B cell (primary cell): Measurements from ENCODE around the gene STX2. TPM values are rescaled to one million over a fixed set of nuclear protein-coding genes. Genes with fewer than 3 reads are reported as not detected.
"Not testable (repeated sequence)": the region's sequence is repeated elsewhere in the genome, so short reads cannot be mapped to it uniquely, and the experiment has no call there.

ENCODE experiments used
- ATAC-seq: fragments of 200-7000 bp; cut with Tn5 transposase; one replicate; pipeline ENCODE4 v1.10.0; 2021; ENCODE audit warnings: low read depth, mild to moderate bottlenecking, moderate number of reproducible peaks, moderate library complexity
- CTCF ChIA-PET: fragments of 350-600 bp; sonication (Branson Sonifier 250); formaldehyde crosslinking; loops from one replicate; lab custom pipeline; 2021; ENCODE audit warnings: antibody characterized with exemption, inconsistent platforms; lab: Charles Lee
- POLR2A ChIA-PET: fragments of 350-600 bp; sonication (Branson Sonifier 250); formaldehyde crosslinking; loops from one replicate; lab custom pipeline; 2021; ENCODE audit warnings: antibody characterized with exemption; lab: Charles Lee
- DNase-seq: peaks from one replicate; pipeline ENCODE4 v3.0.0; 2013
- H2AFZ ChIP-seq: 2 replicates; pipeline ENCODE4 v1.6.1; 2012; ENCODE audit warnings: mild to moderate bottlenecking, low read depth, low read length; ENCODE audit not compliant: insufficient read depth, poor library complexity, severe bottlenecking
- H3K27ac ChIP-seq, 2 donors: 1 replicate in 1 of 2; 2 replicates in 1 of 2; pipeline ENCODE4 v1.5.1; 2012 to 2013; ENCODE audit warnings: low read length in 2 of 2, mild to moderate bottlenecking in 2 of 2, moderate library complexity in 1 of 2
- H3K27me3 ChIP-seq, 4 experiments: fragments of 200-600 bp in 1 of 4; sonication (generic) in 1 of 4; replicated peaks in 1 of 4; 1 replicate in 2 of 4; 2 replicates in 2 of 4; pipeline versions ENCODE4 v1.6.1 to v1.7.0; 2013 to 2016; ENCODE audit warnings: low read length in 3 of 4, mild to moderate bottlenecking in 2 of 4, mixed read lengths in 1 of 4, moderate library complexity in 1 of 4; ENCODE audit not compliant: insufficient read depth in 4 of 4, control insufficient read depth in 3 of 4; ENCODE audit errors: control extremely low read depth in 1 of 4
- H3K36me3 ChIP-seq, 2 experiments: replicated peaks in 1 of 2; 1 replicate in 1 of 2; 2 replicates in 1 of 2; pipeline versions ENCODE4 v1.6.1 to v1.7.1; 2013; ENCODE audit warnings: low read length in 1 of 2; ENCODE audit not compliant: insufficient read depth in 2 of 2, control insufficient read depth in 1 of 2; ENCODE audit errors: control extremely low read depth in 1 of 2, extremely low read depth in 1 of 2
- H3K4me1 ChIP-seq, 2 donors: fragments of 200-600 bp in 1 of 2; sonication (generic) in 1 of 2; 1 replicate in 1 of 2; 2 replicates in 1 of 2; pipeline versions ENCODE4 v1.5.1 to v1.6.1; 2013 to 2017; ENCODE audit warnings: low read length in 2 of 2; ENCODE audit not compliant: control insufficient read depth in 2 of 2, insufficient read depth in 2 of 2
- H3K4me2 ChIP-seq: replicated peaks from 2 replicates; pipeline ENCODE3; 2012; ENCODE audit warnings: mild to moderate bottlenecking, low read depth, low read length; ENCODE audit not compliant: poor library complexity, severe bottlenecking
- H3K4me3 ChIP-seq, 5 experiments: fragments of 200-600 bp in 1 of 5; sonication (generic) in 1 of 5; 1 replicate in 3 of 5; 2 replicates in 2 of 5; pipeline versions ENCODE4 v1.5.1 to v1.7.0; 2011 to 2016; ENCODE audit warnings: low read length in 4 of 5, mild to moderate bottlenecking in 4 of 5, low read depth in 2 of 5, control low read depth in 1 of 5, moderate library complexity in 1 of 5; ENCODE audit not compliant: insufficient read depth in 1 of 5; ENCODE audit errors: control extremely low read depth in 1 of 5, extremely low read depth in 1 of 5
- H3K79me2 ChIP-seq: fragments of 200-600 bp; sonication (generic); one replicate; pipeline ENCODE4 v1.6.0; 2016; ENCODE audit warnings: low read length; ENCODE audit not compliant: control insufficient read depth, insufficient read depth
- H3K9ac ChIP-seq: fragments of 200-600 bp; sonication (generic); 2 replicates; pipeline ENCODE4 v1.6.1; 2017; ENCODE audit warnings: mild to moderate bottlenecking, low read length, moderate library complexity
- H3K9me3 ChIP-seq, 3 donors: one replicate each; pipeline versions ENCODE4 v1.6.1 to v1.7.1; 2013; ENCODE audit warnings: low read length in 2 of 3; ENCODE audit not compliant: control insufficient read depth in 2 of 3, insufficient read depth in 1 of 3; ENCODE audit errors: control extremely low read depth in 1 of 3
- H4K20me1 ChIP-seq: 2 replicates; pipeline ENCODE4 v1.6.0; 2012; ENCODE audit warnings: mild to moderate bottlenecking, low read length; ENCODE audit not compliant: insufficient read depth, control insufficient read depth, poor library complexity, severe bottlenecking
- H3K27ac Mint-ChIP-seq: one replicate; pipeline ENCODE4 v1.8.0; 2021; ENCODE audit warnings: mixed read lengths
- H3K27me3 Mint-ChIP-seq: one replicate; pipeline ENCODE4 v1.8.0; 2021; ENCODE audit warnings: mixed read lengths
- H3K4me1 Mint-ChIP-seq: one replicate; pipeline ENCODE4 v1.8.0; 2021; ENCODE audit warnings: mixed read lengths
- H3K4me3 Mint-ChIP-seq: one replicate; pipeline ENCODE4 v1.8.0; 2021; ENCODE audit warnings: mixed read lengths
- H3K9me3 Mint-ChIP-seq: one replicate; pipeline ENCODE4 v1.8.0; 2022; ENCODE audit warnings: mixed read lengths; ENCODE audit not compliant: insufficient read depth
- EZH2 ChIP-seq: IDR thresholded peaks from 2 replicates; pipeline ENCODE4 v1.6.1; 2012; ENCODE audit warnings: borderline replicate concordance, low read depth, mild to moderate bottlenecking, moderate library complexity, low read length; ENCODE audit not compliant: insufficient read depth, poor library complexity, severe bottlenecking
- WGBS: methylation state at CpG from one replicate; pipeline ENCODE4 v1.1.5; 2013; ENCODE audit warnings: missing lambda C conversion rate; ENCODE audit not compliant: insufficient coverage; 5-methylcytosine and 5-hydroxymethylcytosine counted together
- intact Hi-C: fragments of 100-400 bp; cut with micrococcal nuclease; formaldehyde crosslinking; loops from one replicate; pipeline ENCODE4 v1.10.0; 2022
- polyA minus RNA-seq: library from RNA; depleted of rRNA, polyadenylated mRNA; stranded (reverse); fragments of >200 nt; gene quantifications from 2 replicates; pipeline ENCODE4 v1.2.3, GENCODE V29; 2012
- polyA plus RNA-seq: library from polyadenylated mRNA; depleted of rRNA; stranded (reverse); fragments of >200 nt; gene quantifications from 2 replicates; pipeline ENCODE4 v1.2.3, GENCODE V29; 2012
- total RNA-seq, 2 donors: library from RNA; stranded (reverse); fragments of 120-200 nt in 1 of 2; gene quantifications; 1 replicate in 1 of 2; 2 replicates in 1 of 2; pipeline versions ENCODE4 v1.2.3 to v1.2.4, GENCODE V29; 2013 to 2022
- TF ChIP-seq, protein P1 (sequence below): fragments of 200-600 bp; IDR thresholded peaks from one replicate; pipeline ENCODE4 v1.8.0; 2022; ENCODE audit warnings: antibody characterized with exemption, mild to moderate bottlenecking

STX2 gene
- total RNA-seq (18.2 and 19.8 TPM in 2 replicates), polyA plus RNA-seq (12.7 and 16.8 TPM in 2 replicates), polyA minus RNA-seq (5.9 and 10.1 TPM in 2 replicates)
- 11.6 TPM for total RNA-seq (2013)

GRCh38 chr12:130838951-130839769 lies at the start of gene STX2:
STX2 (minus strand) TSS chr12:130839250; CDS start chr12:130839099, 151 bp downstream.
- H3K27me3 ChIP-seq = no peaks in the 10 kb centered on the region
- no peaks in the 10 kb centered on the region for H3K79me2 ChIP-seq
- H4K20me1 ChIP-seq = no peaks in the 10 kb centered on the region
- CTCF ChIA-PET = interaction anchor here (1.1 to 1.7 kb wide), 2 partner anchors 13 to 31 kb away, joined by 3 to 5 read pairs; no protein-coding TSS in a partner anchor
- Mint-ChIP-seq H3K9me3 (no peaks in the 10 kb centered on the region), H3K4me3 (peak within 1 kb of the TSS; percentile 86), H3K4me1 (peaks cover 23% of the 10 kb centered on the region), H3K27me3 (no peaks in the 10 kb centered on the region), H3K27ac (peak within 1 kb of the TSS; percentile 64)
- ATAC-seq (peak; percentile 95), DNase-seq (peak; percentile 91)
- intact Hi-C loops = loop anchor here (1.0 kb wide), 2 partner anchors 20 to 32 kb away; no protein-coding TSS in a partner anchor
- H3K9ac ChIP-seq = peak within 1 kb of the TSS; percentile 66
- H3K36me3 ChIP-seq = no peaks in the 10 kb centered on the region
- H2AFZ ChIP-seq = peak within 1 kb of the TSS; percentile 87
- H3K4me1 ChIP-seq = peaks cover 10 to 17% of the 10 kb centered on the region in 2 donors
- 1% methylated on average over 79 of the region's 79 CpGs for WGBS
- TF ChIP-seq, protein P1, sequence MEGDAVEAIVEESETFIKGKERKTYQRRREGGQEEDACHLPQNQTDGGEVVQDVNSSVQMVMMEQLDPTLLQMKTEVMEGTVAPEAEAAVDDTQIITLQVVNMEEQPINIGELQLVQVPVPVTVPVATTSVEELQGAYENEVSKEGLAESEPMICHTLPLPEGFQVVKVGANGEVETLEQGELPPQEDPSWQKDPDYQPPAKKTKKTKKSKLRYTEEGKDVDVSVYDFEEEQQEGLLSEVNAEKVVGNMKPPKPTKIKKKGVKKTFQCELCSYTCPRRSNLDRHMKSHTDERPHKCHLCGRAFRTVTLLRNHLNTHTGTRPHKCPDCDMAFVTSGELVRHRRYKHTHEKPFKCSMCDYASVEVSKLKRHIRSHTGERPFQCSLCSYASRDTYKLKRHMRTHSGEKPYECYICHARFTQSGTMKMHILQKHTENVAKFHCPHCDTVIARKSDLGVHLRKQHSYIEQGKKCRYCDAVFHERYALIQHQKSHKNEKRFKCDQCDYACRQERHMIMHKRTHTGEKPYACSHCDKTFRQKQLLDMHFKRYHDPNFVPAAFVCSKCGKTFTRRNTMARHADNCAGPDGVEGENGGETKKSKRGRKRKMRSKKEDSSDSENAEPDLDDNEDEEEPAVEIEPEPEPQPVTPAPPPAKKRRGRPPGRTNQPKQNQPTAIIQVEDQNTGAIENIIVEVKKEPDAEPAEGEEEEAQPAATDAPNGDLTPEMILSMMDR = no peak
- TF ChIP-seq EZH2 = no peak
- H3K4me2 ChIP-seq = peak within 1 kb of the TSS; percentile 91
- no peaks in the 10 kb centered on the region for H3K9me3 ChIP-seq
- no peak within 1 kb of the TSS for H3K27ac ChIP-seq
- POLR2A ChIA-PET = no interaction called here
- H3K4me3 ChIP-seq = peak within 1 kb of the TSS; percentile 42 to 81 (median 56)

DNA sequence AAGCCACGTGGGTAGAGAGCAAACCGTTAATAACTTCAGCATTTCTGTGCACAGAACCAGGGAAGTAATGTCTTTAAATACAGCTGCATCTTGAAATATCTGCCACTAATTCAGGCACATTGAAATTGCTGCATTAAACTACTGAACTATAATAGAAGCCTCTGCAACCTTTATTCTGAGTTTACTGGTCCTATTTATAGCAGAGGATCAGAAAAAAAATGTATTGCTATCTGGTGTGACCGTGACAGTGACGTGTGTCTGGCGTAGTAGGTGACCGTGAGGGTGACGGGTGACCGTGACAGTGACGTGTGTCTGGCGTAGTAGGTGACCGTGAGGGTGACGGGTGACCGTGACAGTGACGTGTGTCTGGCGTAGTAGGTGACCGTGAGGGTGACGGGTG lies 48.1 kb upstream of the STX2 start:
- DNase-seq, H3K4me1 Mint-ChIP-seq, H3K79me2 ChIP-seq, H3K4me3 ChIP-seq, H4K20me1 ChIP-seq, H3K9ac ChIP-seq, H3K4me3 Mint-ChIP-seq, H3K4me1 ChIP-seq, CTCF ChIA-PET, H3K4me2 ChIP-seq, H3K36me3 ChIP-seq, intact Hi-C loops, POLR2A ChIA-PET, H3K9me3 Mint-ChIP-seq, H3K9me3 ChIP-seq, H2AFZ ChIP-seq, H3K27me3 Mint-ChIP-seq, H3K27ac Mint-ChIP-seq, ATAC-seq, H3K27ac ChIP-seq, H3K27me3 ChIP-seq: not testable (repeated sequence)
- 100% methylated on average over 1 of the region's 17 CpGs for WGBS
